GM23338 (cell line): Measurements from ENCODE around the gene CENPL. TPM values are rescaled to one million over a fixed set of nuclear protein-coding genes. Genes with fewer than 3 reads are reported as not detected.

Experiments
- ATAC-seq: fragments of 200-7000 bp; cut with Tn5 transposase; 3 replicates; pipeline ENCODE4 v1.9.1; 2020
- DNase-seq: peaks from one replicate; pipeline ENCODE4 v3.0.0-alpha.2; 2015; ENCODE audit warnings: low spot score
- H2AFZ ChIP-seq: fragments of 200-600 bp; sonication (generic); 2 replicates; pipeline ENCODE4 v1.8.0; 2016; ENCODE audit warnings: antibody characterized with exemption, mild to moderate bottlenecking, moderate library complexity
- H3F3A ChIP-seq: fragments of 200-600 bp; sonication (generic); replicated peaks from 2 replicates; pipeline ENCODE4 v1.8.0; 2017; ENCODE audit warnings: antibody characterized with exemption, mixed run types, low read depth
- H3K27ac ChIP-seq: fragments of 200-600 bp; sonication (generic); 2 replicates; pipeline ENCODE4 v1.6.1; 2016; ENCODE audit warnings: low read depth
- H3K27me3 ChIP-seq: fragments of 200-600 bp; sonication (generic); 2 replicates; pipeline ENCODE4 v1.8.0; 2016; ENCODE audit warnings: mild to moderate bottlenecking, mixed run types, moderate library complexity; ENCODE audit not compliant: insufficient read depth
- H3K36me3 ChIP-seq: fragments of 200-600 bp; sonication (generic); 2 replicates; pipeline ENCODE4 v1.8.0; 2016; ENCODE audit warnings: mild to moderate bottlenecking; ENCODE audit not compliant: insufficient read depth
- H3K4me1 ChIP-seq: fragments of 200-600 bp; sonication (generic); 2 replicates; pipeline ENCODE4 v1.8.0; 2016; ENCODE audit warnings: mild to moderate bottlenecking, moderate library complexity; ENCODE audit not compliant: insufficient read depth
- H3K4me2 ChIP-seq: fragments of 200-600 bp; sonication (generic); 2 replicates; pipeline ENCODE4 v1.7.1; 2017; ENCODE audit warnings: mixed run types
- H3K4me3 ChIP-seq: fragments of 200-600 bp; sonication (generic); 2 replicates; pipeline ENCODE4 v1.6.1; 2016; ENCODE audit warnings: mixed run types
- H3K79me2 ChIP-seq: fragments of 200-600 bp; sonication (generic); replicated peaks from 2 replicates; pipeline ENCODE4 v1.8.0; 2017; ENCODE audit warnings: mild to moderate bottlenecking; ENCODE audit not compliant: insufficient read depth
- H3K9me2 ChIP-seq: fragments of 200-600 bp; sonication (generic); 2 replicates; pipeline ENCODE4 v1.8.0; 2017; ENCODE audit not compliant: insufficient read depth
- H4K20me1 ChIP-seq: fragments of 200-600 bp; sonication (generic); replicated peaks from 2 replicates; pipeline ENCODE4 v1.8.0; 2017; ENCODE audit warnings: mild to moderate bottlenecking; ENCODE audit not compliant: insufficient read depth
- H3K27ac Mint-ChIP-seq: 2 replicates; pipeline ENCODE4 v1.8.0; 2020; ENCODE audit warnings: inconsistent platforms, mild to moderate bottlenecking, moderate library complexity, mixed read lengths
- H3K27me3 Mint-ChIP-seq: 3 replicates; pipeline ENCODE4 v1.8.0; 2022; ENCODE audit warnings: low read depth, mild to moderate bottlenecking, moderate library complexity, mixed read lengths, inconsistent platforms; ENCODE audit not compliant: insufficient read depth, poor library complexity
- H3K36me3 Mint-ChIP-seq: 3 replicates; pipeline ENCODE4 v1.8.0; 2021; ENCODE audit warnings: low read depth, mild to moderate bottlenecking, inconsistent platforms, moderate library complexity, mixed read lengths
- H3K4me1 Mint-ChIP-seq: 3 replicates; pipeline ENCODE4 v1.8.0; 2020; ENCODE audit warnings: mild to moderate bottlenecking, inconsistent platforms, mixed read lengths
- H3K4me3 Mint-ChIP-seq: 3 replicates; pipeline ENCODE4 v1.8.0; 2021; ENCODE audit warnings: moderate library complexity, mild to moderate bottlenecking, inconsistent platforms, mixed read lengths
- H3K9me3 Mint-ChIP-seq: 3 replicates; pipeline ENCODE4 v1.8.0; 2020; ENCODE audit warnings: moderate library complexity, mild to moderate bottlenecking, inconsistent platforms, mixed read lengths
- CREB1 ChIP-seq: fragments of 250-450 bp; sonication (Bioruptor Pico); IDR thresholded peaks from 2 replicates; pipeline ENCODE4 v1.5.0; 2020; ENCODE audit warnings: low read depth, mild to moderate bottlenecking, moderate library complexity
- EZH2 ChIP-seq: fragments of 200-600 bp; sonication (generic); IDR thresholded peaks from one replicate; pipeline ENCODE4 v1.8.0; 2017; ENCODE audit warnings: antibody characterized with exemption, mild to moderate bottlenecking, low read depth; ENCODE audit not compliant: unreplicated experiment
- EZH2phosphoT487 ChIP-seq: fragments of 200-600 bp; sonication (generic); IDR thresholded peaks from one replicate; pipeline ENCODE4 v1.8.1; 2018; ENCODE audit warnings: antibody characterized with exemption; ENCODE audit not compliant: unreplicated experiment
- JUNB ChIP-seq: IDR thresholded peaks from one replicate; pipeline ENCODE4 v1.6.1; 2016; ENCODE audit warnings: antibody characterized with exemption; ENCODE audit not compliant: unreplicated experiment
- NANOG ChIP-seq: IDR thresholded peaks from 2 replicates; pipeline ENCODE4 v1.6.1; 2016; ENCODE audit warnings: antibody characterized with exemption, borderline replicate concordance
- POLR2AphosphoS5 ChIP-seq: IDR thresholded peaks from 2 replicates; pipeline ENCODE4 v1.6.1; 2016; ENCODE audit warnings: antibody characterized with exemption, low read depth
- ZNF114 ChIP-seq: fragments of 250-450 bp; sonication (Bioruptor Pico); IDR thresholded peaks from 2 replicates; pipeline ENCODE4 v1.5.0; 2020; ENCODE audit warnings: mild to moderate bottlenecking, moderate library complexity
- ZNF331 ChIP-seq: fragments of 250-450 bp; sonication (Bioruptor Pico); IDR thresholded peaks from 2 replicates; pipeline ENCODE4 v1.5.0; 2020; ENCODE audit warnings: low read depth, mild to moderate bottlenecking, moderate library complexity
- polyA plus RNA-seq: library from polyadenylated mRNA; unstranded; fragments of >200 nt; fragmentation: Nextera tagmentation; extraction: Ambion mirVana; gene quantifications from 2 replicates; pipeline ENCODE4 v1.2.1, GENCODE V29; 2016
- total RNA-seq: library from RNA; depleted of rRNA; stranded (reverse); fragments of >200 nt; shearing (Covaris generic); gene quantifications from 2 replicates; pipeline ENCODE4 v1.2.3, GENCODE V29; 2014
- TF ChIP-seq, protein P1 (sequence below): fragments of 250-450 bp; sonication (Bioruptor Pico); IDR thresholded peaks from 2 replicates; pipeline ENCODE4 v1.5.0; 2020; ENCODE audit warnings: mild to moderate bottlenecking, moderate library complexity
- TF ChIP-seq, protein P2 (sequence below): IDR thresholded peaks from 2 replicates; pipeline ENCODE4 v1.6.1; 2016; ENCODE audit warnings: antibody characterized with exemption
- TF ChIP-seq, protein P3 (sequence below): IDR thresholded peaks from one replicate; pipeline ENCODE4 v1.6.1; 2018; ENCODE audit warnings: antibody characterized with exemption; ENCODE audit not compliant: unreplicated experiment

The CENPL gene
- total and polyA plus RNA-seq, 2 experiments from 2014 or later: 13.6 to 23.5 TPM

- TF ChIP-seq, protein P1, sequence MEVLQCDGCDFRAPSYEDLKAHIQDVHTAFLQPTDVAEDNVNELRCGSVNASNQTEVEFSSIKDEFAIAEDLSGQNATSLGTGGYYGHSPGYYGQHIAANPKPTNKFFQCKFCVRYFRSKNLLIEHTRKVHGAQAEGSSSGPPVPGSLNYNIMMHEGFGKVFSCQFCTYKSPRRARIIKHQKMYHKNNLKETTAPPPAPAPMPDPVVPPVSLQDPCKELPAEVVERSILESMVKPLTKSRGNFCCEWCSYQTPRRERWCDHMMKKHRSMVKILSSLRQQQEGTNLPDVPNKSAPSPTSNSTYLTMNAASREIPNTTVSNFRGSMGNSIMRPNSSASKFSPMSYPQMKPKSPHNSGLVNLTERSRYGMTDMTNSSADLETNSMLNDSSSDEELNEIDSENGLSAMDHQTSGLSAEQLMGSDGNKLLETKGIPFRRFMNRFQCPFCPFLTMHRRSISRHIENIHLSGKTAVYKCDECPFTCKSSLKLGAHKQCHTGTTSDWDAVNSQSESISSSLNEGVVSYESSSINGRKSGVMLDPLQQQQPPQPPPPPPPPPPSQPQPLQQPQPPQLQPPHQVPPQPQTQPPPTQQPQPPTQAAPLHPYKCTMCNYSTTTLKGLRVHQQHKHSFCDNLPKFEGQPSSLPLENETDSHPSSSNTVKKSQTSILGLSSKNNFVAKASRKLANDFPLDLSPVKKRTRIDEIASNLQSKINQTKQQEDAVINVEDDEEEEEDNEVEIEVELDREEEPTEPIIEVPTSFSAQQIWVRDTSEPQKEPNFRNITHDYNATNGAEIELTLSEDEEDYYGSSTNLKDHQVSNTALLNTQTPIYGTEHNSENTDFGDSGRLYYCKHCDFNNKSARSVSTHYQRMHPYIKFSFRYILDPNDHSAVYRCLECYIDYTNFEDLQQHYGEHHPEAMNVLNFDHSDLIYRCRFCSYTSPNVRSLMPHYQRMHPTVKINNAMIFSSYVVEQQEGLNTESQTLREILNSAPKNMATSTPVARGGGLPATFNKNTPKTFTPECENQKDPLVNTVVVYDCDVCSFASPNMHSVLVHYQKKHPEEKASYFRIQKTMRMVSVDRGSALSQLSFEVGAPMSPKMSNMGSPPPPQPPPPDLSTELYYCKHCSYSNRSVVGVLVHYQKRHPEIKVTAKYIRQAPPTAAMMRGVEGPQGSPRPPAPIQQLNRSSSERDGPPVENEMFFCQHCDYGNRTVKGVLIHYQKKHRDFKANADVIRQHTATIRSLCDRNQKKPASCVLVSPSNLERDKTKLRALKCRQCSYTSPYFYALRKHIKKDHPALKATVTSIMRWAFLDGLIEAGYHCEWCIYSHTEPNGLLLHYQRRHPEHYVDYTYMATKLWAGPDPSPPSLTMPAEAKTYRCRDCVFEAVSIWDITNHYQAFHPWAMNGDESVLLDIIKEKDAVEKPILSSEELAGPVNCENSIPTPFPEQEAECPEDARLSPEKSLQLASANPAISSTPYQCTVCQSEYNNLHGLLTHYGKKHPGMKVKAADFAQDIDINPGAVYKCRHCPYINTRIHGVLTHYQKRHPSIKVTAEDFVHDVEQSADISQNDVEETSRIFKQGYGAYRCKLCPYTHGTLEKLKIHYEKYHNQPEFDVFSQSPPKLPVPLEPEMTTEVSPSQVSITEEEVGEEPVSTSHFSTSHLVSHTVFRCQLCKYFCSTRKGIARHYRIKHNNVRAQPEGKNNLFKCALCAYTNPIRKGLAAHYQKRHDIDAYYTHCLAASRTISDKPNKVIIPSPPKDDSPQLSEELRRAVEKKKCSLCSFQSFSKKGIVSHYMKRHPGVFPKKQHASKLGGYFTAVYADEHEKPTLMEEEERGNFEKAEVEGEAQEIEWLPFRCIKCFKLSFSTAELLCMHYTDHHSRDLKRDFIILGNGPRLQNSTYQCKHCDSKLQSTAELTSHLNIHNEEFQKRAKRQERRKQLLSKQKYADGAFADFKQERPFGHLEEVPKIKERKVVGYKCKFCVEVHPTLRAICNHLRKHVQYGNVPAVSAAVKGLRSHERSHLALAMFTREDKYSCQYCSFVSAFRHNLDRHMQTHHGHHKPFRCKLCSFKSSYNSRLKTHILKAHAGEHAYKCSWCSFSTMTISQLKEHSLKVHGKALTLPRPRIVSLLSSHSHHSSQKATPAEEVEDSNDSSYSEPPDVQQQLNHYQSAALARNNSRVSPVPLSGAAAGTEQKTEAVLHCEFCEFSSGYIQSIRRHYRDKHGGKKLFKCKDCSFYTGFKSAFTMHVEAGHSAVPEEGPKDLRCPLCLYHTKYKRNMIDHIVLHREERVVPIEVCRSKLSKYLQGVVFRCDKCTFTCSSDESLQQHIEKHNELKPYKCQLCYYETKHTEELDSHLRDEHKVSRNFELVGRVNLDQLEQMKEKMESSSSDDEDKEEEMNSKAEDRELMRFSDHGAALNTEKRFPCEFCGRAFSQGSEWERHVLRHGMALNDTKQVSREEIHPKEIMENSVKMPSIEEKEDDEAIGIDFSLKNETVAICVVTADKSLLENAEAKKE: no peak
- TF ChIP-seq EZH2phosphoT487 (no peak), POLR2AphosphoS5 (no peak), ZNF331 (CRISPR knock-in tag) (no peak), CREB1 (CRISPR knock-in tag) (no peak), NANOG (no peak)
- TF ChIP-seq, protein P2, sequence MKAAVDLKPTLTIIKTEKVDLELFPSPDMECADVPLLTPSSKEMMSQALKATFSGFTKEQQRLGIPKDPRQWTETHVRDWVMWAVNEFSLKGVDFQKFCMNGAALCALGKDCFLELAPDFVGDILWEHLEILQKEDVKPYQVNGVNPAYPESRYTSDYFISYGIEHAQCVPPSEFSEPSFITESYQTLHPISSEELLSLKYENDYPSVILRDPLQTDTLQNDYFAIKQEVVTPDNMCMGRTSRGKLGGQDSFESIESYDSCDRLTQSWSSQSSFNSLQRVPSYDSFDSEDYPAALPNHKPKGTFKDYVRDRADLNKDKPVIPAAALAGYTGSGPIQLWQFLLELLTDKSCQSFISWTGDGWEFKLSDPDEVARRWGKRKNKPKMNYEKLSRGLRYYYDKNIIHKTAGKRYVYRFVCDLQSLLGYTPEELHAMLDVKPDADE: no peak
Measured at GRCh38 chr1:173757666-173758065, 67.0 kb downstream of the CENPL start (continued).

- Histone ChIP-seq H3K4me2 (no peak overlapping the region), H3K27ac (no peak overlapping the region), H3K79me2 (no peaks in the 10 kb centered on the region), H3K4me3 (no peak overlapping the region), H3K36me3 (peaks cover 14% of the 10 kb centered on the region), H3F3A (no peaks in the 10 kb centered on the region), H4K20me1 (no peaks in the 10 kb centered on the region), H2AFZ (no peak overlapping the region), H3K27me3 (no peaks in the 10 kb centered on the region), H3K4me1 (no peaks in the 10 kb centered on the region), H3K9me2 (no peaks in the 10 kb centered on the region)
- TF ChIP-seq POLR2AphosphoS5 (no peak), EZH2 (no peak), EZH2phosphoT487 (no peak), JUNB (no peak), ZNF114 (no peak), CREB1 (CRISPR knock-in tag) (no peak), ZNF331 (CRISPR knock-in tag) (no peak), NANOG (no peak)
- TF ChIP-seq, protein P3, sequence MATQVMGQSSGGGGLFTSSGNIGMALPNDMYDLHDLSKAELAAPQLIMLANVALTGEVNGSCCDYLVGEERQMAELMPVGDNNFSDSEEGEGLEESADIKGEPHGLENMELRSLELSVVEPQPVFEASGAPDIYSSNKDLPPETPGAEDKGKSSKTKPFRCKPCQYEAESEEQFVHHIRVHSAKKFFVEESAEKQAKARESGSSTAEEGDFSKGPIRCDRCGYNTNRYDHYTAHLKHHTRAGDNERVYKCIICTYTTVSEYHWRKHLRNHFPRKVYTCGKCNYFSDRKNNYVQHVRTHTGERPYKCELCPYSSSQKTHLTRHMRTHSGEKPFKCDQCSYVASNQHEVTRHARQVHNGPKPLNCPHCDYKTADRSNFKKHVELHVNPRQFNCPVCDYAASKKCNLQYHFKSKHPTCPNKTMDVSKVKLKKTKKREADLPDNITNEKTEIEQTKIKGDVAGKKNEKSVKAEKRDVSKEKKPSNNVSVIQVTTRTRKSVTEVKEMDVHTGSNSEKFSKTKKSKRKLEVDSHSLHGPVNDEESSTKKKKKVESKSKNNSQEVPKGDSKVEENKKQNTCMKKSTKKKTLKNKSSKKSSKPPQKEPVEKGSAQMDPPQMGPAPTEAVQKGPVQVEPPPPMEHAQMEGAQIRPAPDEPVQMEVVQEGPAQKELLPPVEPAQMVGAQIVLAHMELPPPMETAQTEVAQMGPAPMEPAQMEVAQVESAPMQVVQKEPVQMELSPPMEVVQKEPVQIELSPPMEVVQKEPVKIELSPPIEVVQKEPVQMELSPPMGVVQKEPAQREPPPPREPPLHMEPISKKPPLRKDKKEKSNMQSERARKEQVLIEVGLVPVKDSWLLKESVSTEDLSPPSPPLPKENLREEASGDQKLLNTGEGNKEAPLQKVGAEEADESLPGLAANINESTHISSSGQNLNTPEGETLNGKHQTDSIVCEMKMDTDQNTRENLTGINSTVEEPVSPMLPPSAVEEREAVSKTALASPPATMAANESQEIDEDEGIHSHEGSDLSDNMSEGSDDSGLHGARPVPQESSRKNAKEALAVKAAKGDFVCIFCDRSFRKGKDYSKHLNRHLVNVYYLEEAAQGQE: no peak
- no peak overlapping the region for H3K27ac Mint-ChIP-seq
- H3K4me1 Mint-ChIP-seq: no peaks in the 10 kb centered on the region; the same call in 2 of the 3 replicates
- peaks cover 21% of the 10 kb centered on the region for H3K36me3 Mint-ChIP-seq
- DNase-seq: no peak
- no peak overlapping the region for H3K4me3 Mint-ChIP-seq
- no peaks in the 10 kb centered on the region for H3K27me3 Mint-ChIP-seq
- no peak for ATAC-seq
- peaks cover 3% of the 10 kb centered on the region; the same call in 2 of the 3 replicates for H3K9me3 Mint-ChIP-seq
Measured at GRCh38 chr1:173753830-173754229, 70.9 kb downstream of the CENPL start.
